Measurements from ENCODE around the gene GPHN.
"Not testable (repeated sequence)": the region's sequence is repeated elsewhere in the genome, so short reads cannot be mapped to it uniquely, and the experiment has no call there.

The GPHN gene

DNA sequence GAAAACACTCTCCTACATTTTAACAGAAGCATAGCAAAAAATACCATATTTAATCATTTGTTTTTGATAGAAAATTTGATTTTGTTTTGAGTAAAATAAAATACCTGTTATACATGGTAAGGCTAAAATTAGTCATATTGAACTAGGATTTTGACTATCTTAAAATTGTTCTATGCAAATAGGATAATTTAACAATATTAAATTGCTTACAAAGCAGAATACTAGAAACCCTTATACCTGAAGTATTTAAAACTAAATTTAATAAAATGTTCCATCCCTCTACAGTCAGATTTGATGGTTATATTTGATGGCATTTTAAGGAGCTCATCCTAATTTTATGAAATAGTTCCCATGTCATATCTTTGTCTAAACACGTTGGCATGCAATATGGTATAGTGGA is 323.2 kb downstream of the GPHN start:
- Histone ChIP-seq H3K4me3 (ENCODE audit: low read depth, low read length) (no peak overlapping the region), H3K27me3 (ENCODE audit: control insufficient read depth, insufficient read depth, low read length) (no peaks in the 10 kb centered on the region), H3K4me1 (ENCODE audit: control insufficient read depth, insufficient read depth, low read length) (peaks cover under 1% of the 10 kb centered on the region), H3K36me3 (ENCODE audit: control insufficient read depth, insufficient read depth, low read length) (no peaks in the 10 kb centered on the region), H3K9ac (ENCODE audit: low read depth, low read length) (no peak overlapping the region), H3K9me3 (ENCODE audit: control insufficient read depth, insufficient read depth, low read length) (no peaks in the 10 kb centered on the region)

DNA sequence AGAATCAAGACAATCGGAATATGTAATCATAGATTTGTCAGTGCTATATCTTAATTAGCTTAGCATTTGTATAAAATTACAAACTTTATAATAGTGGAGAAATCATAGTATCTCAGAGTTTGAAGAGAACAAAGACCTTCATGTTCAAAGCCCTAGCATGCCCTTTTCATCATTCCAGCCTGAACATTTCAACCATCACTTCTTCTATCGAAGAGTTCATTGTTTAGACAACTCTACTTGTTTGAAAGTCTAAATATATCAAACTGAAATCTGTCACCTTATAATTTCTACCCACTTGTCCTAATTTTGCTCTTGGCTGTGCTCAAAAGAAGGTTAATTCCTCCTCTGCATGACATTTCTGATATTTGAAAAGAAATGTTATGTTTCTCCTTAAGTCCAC is 325.9 kb downstream of the GPHN start:
- H3K4me1 ChIP-seq (ENCODE audit: control insufficient read depth, insufficient read depth, low read length): no peaks in the 10 kb centered on the region
- H3K9ac ChIP-seq (ENCODE audit: low read depth, low read length): no peak overlapping the region
- no peaks in the 10 kb centered on the region for H3K27me3 ChIP-seq (ENCODE audit: control insufficient read depth, insufficient read depth, low read length)
- no peak overlapping the region for H3K4me3 ChIP-seq (ENCODE audit: low read depth, low read length)
- H3K9me3 ChIP-seq (ENCODE audit: control insufficient read depth, insufficient read depth, low read length): no peaks in the 10 kb centered on the region
- H3K36me3 ChIP-seq (ENCODE audit: control insufficient read depth, insufficient read depth, low read length): no peaks in the 10 kb centered on the region

DNA sequence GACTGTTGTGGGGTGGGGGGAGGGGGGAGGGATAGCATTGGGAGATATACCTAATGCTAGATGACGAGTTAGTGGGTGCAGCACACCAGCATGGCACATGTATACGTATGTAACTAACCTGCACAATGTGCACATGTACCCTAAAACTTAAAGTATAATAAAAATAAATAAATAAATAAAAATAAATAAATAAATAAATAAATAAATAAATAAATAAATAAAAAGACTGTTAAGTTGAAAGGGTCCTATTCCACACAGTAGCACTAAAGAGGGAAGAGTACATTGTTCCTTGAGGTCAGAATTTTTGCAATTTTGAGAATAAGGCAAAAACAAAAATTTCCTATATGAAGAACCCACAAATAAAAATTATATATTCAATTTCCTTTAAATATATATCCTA is 329.5 kb downstream of the GPHN start:
- not testable (repeated sequence) for H3K9ac ChIP-seq (ENCODE audit: low read depth, low read length); H3K36me3 ChIP-seq (ENCODE audit: control insufficient read depth, insufficient read depth, low read length); H3K4me3 ChIP-seq (ENCODE audit: low read depth, low read length); H3K9me3 ChIP-seq (ENCODE audit: control insufficient read depth, insufficient read depth, low read length); H3K27me3 ChIP-seq (ENCODE audit: control insufficient read depth, insufficient read depth, low read length); H3K4me1 ChIP-seq (ENCODE audit: control insufficient read depth, insufficient read depth, low read length)

DNA sequence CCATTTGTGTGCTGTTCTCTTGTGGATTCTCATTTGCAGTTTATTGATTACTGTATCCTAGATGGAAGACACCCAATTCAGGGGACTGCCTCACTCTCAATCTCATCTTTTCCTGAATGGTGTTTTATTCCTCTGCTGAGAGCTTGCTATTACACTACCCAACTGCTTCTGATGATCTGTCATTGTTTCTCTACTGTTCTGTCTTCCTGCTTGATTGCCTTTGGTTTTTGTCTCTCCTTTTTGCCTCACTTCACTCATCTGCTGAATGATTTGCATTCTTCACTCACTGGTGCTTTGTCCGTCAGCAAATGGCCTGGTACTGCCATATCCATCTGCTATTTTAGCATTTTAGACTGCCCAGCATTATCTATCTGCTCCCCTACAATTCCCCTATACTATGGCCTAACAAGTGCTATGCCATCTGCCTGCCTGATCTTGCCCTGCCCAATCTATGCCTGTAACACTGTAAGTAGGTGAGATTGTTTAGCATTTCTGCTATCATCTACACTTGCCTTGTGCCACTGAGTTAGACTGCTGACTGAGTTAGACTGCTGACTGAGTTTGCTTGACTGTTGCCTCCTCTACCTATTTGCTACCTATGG is 335.1 kb downstream of the GPHN start:
- Histone ChIP-seq H3K27me3 (ENCODE audit: control insufficient read depth, insufficient read depth, low read length) (no peaks in the 10 kb centered on the region), H3K4me3 (ENCODE audit: low read depth, low read length) (no peak overlapping the region), H3K9ac (ENCODE audit: low read depth, low read length) (no peak overlapping the region), H3K9me3 (ENCODE audit: control insufficient read depth, insufficient read depth, low read length) (no peaks in the 10 kb centered on the region), H3K4me1 (ENCODE audit: control insufficient read depth, insufficient read depth, low read length) (no peaks in the 10 kb centered on the region), H3K36me3 (ENCODE audit: control insufficient read depth, insufficient read depth, low read length) (no peaks in the 10 kb centered on the region)

DNA sequence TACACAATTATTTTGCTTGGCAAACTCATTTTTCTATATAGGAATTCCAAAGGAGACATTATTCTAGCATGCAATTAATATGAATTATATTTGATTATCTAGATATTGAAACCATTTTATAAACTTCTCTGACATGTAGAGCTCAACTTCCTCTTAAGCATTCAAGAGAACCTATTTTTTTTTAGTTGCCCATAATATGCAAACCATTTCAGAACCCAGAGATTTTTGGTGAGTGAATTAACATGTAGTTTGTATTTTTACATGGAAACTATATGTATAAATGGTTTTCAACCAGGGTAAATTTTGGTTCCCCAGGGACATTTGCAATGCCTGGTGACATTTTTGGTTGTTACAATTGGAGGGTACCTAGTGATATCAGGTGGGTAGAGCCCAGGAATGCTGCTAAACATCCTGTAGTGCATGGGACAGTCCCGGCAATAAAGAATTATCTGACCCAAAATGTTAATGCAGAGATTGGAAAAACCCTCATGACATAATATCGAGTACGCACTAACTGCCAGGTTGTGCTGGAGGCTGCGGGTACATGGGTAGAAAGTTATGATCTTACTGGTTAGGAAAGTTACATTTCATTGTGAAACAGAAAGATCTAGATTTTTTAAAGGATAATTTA is 342.4 kb downstream of the GPHN start:
- Histone ChIP-seq H3K36me3 (ENCODE audit: control insufficient read depth, insufficient read depth, low read length) (no peaks in the 10 kb centered on the region), H3K4me3 (ENCODE audit: low read depth, low read length) (no peak overlapping the region), H3K27me3 (ENCODE audit: control insufficient read depth, insufficient read depth, low read length) (no peaks in the 10 kb centered on the region), H3K4me1 (ENCODE audit: control insufficient read depth, insufficient read depth, low read length) (no peaks in the 10 kb centered on the region), H3K9ac (ENCODE audit: low read depth, low read length) (no peak overlapping the region), H3K9me3 (ENCODE audit: control insufficient read depth, insufficient read depth, low read length) (no peaks in the 10 kb centered on the region)

DNA sequence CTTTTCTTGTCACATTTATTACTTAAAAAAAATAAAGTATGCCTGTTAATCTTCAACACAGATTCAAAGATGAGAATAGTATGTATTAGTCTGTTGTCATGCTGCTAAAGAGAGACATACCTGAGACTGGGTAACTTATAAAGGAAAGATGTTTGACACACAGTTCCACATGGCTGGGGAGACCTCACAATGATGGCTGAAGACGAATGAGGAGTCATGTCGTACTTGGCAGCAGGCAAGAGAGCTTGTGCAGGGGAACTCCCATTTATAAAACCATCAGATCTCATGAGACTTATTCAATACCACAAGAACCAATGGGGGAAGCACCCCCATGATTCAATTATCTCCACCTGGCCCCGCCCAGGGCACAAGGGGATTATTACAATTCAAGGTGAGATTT is 345.4 kb downstream of the GPHN start:
- H3K4me1 ChIP-seq (ENCODE audit: control insufficient read depth, insufficient read depth, low read length): no peaks in the 10 kb centered on the region
- no peaks in the 10 kb centered on the region for H3K36me3 ChIP-seq (ENCODE audit: control insufficient read depth, insufficient read depth, low read length)
- H3K4me3 ChIP-seq (ENCODE audit: low read depth, low read length): no peak overlapping the region
- H3K27me3 ChIP-seq (ENCODE audit: control insufficient read depth, insufficient read depth, low read length): no peaks in the 10 kb centered on the region
- H3K9ac ChIP-seq (ENCODE audit: low read depth, low read length): no peak overlapping the region
- no peaks in the 10 kb centered on the region for H3K9me3 ChIP-seq (ENCODE audit: control insufficient read depth, insufficient read depth, low read length)

DNA sequence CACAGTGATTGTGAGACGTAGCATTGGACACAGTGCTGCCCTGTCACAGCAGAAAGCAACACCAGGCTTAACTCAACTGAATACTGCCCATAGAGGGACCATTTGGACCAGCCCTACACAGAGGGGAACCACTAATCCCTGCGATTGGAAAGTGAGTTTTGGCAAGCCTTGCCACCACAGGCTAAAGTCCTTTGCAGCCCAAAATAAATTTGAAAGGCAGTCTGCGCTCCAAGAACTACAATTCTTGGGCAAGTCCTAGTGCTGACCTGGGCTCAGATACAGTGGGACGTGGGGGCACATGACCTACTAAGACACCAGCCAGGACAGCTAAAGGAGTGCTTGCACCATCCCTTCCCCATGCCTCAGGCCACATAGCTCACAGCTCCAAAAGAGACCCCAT is 349.9 kb downstream of the GPHN start:
- H3K4me1 ChIP-seq (ENCODE audit: control insufficient read depth, insufficient read depth, low read length): no peaks in the 10 kb centered on the region
- no peaks in the 10 kb centered on the region for H3K9me3 ChIP-seq (ENCODE audit: control insufficient read depth, insufficient read depth, low read length)
- no peak overlapping the region for H3K4me3 ChIP-seq (ENCODE audit: low read depth, low read length)
- H3K27me3 ChIP-seq (ENCODE audit: control insufficient read depth, insufficient read depth, low read length): no peaks in the 10 kb centered on the region
- no peaks in the 10 kb centered on the region for H3K36me3 ChIP-seq (ENCODE audit: control insufficient read depth, insufficient read depth, low read length)
- no peak overlapping the region for H3K9ac ChIP-seq (ENCODE audit: low read depth, low read length)

DNA sequence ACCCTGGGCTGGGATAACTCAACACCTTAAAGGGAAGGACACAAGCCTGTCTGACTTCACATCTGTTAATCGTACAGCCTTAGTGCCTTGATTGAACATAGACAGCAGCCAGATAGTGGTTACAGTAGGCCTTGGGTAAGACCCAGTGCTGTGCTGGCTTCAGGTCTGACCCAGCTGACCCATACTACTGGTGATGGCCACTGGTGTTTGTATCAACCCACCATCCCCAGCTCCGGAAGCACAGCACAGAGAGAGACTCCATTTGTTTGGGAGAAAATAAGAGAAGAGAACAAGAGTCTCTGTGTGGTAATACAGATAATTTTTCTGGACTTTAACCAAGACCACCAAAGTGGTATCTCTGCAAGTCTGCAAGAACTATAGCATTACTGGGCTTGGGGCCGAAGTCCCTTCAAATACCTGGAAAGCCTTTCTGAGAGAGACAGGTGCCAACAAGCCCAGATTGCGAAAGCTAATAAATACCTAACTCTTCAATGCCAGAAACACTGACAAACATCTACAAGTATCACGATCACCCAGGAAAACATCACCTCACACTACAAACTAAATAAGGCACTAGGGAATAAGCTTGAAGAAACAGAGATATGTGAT is 351.2 kb downstream of the GPHN start:
- no peaks in the 10 kb centered on the region for H3K27me3 ChIP-seq (ENCODE audit: control insufficient read depth, insufficient read depth, low read length)
- no peaks in the 10 kb centered on the region for H3K9me3 ChIP-seq (ENCODE audit: control insufficient read depth, insufficient read depth, low read length)
- H3K4me1 ChIP-seq (ENCODE audit: control insufficient read depth, insufficient read depth, low read length): no peaks in the 10 kb centered on the region
- no peak overlapping the region for H3K4me3 ChIP-seq (ENCODE audit: low read depth, low read length)
- H3K36me3 ChIP-seq (ENCODE audit: control insufficient read depth, insufficient read depth, low read length): no peaks in the 10 kb centered on the region
- H3K9ac ChIP-seq (ENCODE audit: low read depth, low read length): no peak overlapping the region

DNA sequence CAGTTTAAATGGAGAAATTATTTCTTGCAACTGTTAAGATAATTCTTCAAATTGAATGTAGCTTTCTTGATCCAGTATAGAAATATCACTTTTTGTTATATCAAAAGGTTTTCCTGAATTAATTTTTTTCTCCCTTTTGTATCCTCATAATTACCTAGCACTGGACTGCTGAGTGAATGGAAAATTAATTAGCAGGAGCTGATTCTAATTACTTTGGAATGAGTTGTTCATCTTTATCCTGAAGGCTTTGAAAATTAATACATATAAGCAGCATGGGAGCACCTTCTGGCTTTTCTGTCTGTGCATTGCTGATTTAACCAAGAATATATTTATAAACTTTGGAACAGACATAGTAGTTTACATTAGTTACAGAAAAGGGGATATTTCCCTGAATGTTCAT is 373.6 kb downstream of the GPHN start:
- H3K9ac ChIP-seq (ENCODE audit: low read depth, low read length): no peak overlapping the region
- H3K27me3 ChIP-seq (ENCODE audit: control insufficient read depth, insufficient read depth, low read length): no peaks in the 10 kb centered on the region
- H3K4me1 ChIP-seq (ENCODE audit: control insufficient read depth, insufficient read depth, low read length): no peaks in the 10 kb centered on the region
- H3K9me3 ChIP-seq (ENCODE audit: control insufficient read depth, insufficient read depth, low read length): no peaks in the 10 kb centered on the region
- H3K36me3 ChIP-seq (ENCODE audit: control insufficient read depth, insufficient read depth, low read length): no peaks in the 10 kb centered on the region
- H3K4me3 ChIP-seq (ENCODE audit: low read depth, low read length): no peak overlapping the region

DNA sequence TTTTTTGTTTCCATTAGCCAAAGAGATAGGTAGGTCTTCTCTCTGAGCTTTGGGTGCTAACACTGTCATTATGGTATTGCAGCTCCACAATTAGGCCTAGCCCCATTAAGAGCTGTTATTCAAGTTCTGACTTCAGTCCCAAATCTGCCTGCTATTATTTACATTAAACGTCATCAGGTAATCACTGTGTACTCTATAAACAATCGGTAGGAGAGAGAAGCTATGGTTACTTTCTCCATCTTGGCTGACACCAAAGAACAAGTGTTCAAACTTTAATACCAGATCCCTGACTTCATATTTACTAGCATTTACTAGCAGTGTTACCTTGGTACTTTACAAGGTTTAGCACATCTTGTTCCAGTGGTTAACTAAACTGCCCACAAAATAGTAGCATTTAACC is 376.2 kb downstream of the GPHN start:
- H3K4me1 ChIP-seq (ENCODE audit: control insufficient read depth, insufficient read depth, low read length): no peaks in the 10 kb centered on the region
- no peaks in the 10 kb centered on the region for H3K27me3 ChIP-seq (ENCODE audit: control insufficient read depth, insufficient read depth, low read length)
- H3K9me3 ChIP-seq (ENCODE audit: control insufficient read depth, insufficient read depth, low read length): no peaks in the 10 kb centered on the region
- no peak overlapping the region for H3K4me3 ChIP-seq (ENCODE audit: low read depth, low read length)
- H3K9ac ChIP-seq (ENCODE audit: low read depth, low read length): no peak overlapping the region
- H3K36me3 ChIP-seq (ENCODE audit: control insufficient read depth, insufficient read depth, low read length): no peaks in the 10 kb centered on the region

DNA sequence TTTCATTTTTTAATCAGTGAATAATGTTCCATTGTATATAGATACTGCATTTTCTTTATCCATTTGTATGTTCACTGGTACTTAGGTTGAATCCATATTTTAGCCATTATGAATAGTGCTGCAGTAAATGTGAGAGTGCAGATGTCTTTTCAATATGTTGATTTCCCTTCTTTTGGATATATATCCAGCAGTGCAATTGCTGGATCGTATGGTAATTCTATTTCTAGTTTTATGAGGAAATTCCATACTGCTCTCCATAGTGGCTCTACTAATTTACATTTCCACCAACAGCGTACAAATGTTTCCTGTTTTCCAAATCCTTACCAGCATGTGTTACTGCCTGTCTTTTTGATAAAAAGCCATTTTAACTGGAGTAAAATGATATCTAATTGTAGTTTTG is 392.8 kb downstream of the GPHN start:
- Histone ChIP-seq H3K4me1 (ENCODE audit: control insufficient read depth, insufficient read depth, low read length) (no peaks in the 10 kb centered on the region), H3K27me3 (ENCODE audit: control insufficient read depth, insufficient read depth, low read length) (no peaks in the 10 kb centered on the region), H3K36me3 (ENCODE audit: control insufficient read depth, insufficient read depth, low read length) (no peaks in the 10 kb centered on the region), H3K4me3 (ENCODE audit: low read depth, low read length) (no peak overlapping the region), H3K9me3 (ENCODE audit: control insufficient read depth, insufficient read depth, low read length) (no peaks in the 10 kb centered on the region), H3K9ac (ENCODE audit: low read depth, low read length) (no peak overlapping the region)

DNA sequence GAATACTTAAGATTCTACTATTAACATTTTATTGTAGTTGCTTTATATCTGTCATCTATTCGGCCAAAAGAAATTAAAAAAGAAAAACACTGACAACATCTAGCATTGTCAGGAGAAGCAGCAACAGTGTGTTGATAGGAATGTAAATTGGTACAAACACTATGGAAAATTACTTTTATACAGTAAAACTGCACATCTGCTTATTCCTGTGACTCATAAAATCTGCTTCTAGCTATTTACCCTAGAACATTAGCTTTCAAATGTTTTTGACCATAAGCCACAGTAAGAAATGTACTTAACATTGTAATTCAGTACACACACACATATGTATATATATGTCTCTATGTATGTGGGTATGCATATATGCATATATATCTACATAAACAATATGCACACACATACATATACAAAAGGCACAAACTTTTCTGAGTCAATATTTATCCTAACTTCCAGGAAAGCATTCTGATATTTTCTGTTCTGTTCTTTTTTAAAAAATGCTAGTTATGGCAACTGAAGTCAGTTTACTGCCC is 402.4 kb downstream of the GPHN start:
- no peaks in the 10 kb centered on the region for H3K4me1 ChIP-seq (ENCODE audit: control insufficient read depth, insufficient read depth, low read length)
- no peak overlapping the region for H3K9ac ChIP-seq (ENCODE audit: low read depth, low read length)
- H3K4me3 ChIP-seq (ENCODE audit: low read depth, low read length): no peak overlapping the region
- H3K9me3 ChIP-seq (ENCODE audit: control insufficient read depth, insufficient read depth, low read length): no peaks in the 10 kb centered on the region
- H3K27me3 ChIP-seq (ENCODE audit: control insufficient read depth, insufficient read depth, low read length): no peaks in the 10 kb centered on the region
- no peaks in the 10 kb centered on the region for H3K36me3 ChIP-seq (ENCODE audit: control insufficient read depth, insufficient read depth, low read length)
